PFSK-1 (cell line): ENCODE measurements around the gene GPRIN3.

Source experiments
- POLR2AphosphoS5 ChIP-seq: IDR thresholded peaks from 2 replicates; pipeline ENCODE4 v1.6.1; 2012; ENCODE audit warnings: low read depth, mild to moderate bottlenecking, control low read depth, low read length, moderate library complexity
- SIN3A ChIP-seq: IDR thresholded peaks from 2 replicates; pipeline ENCODE4 v1.6.1; 2012; ENCODE audit warnings: mild to moderate bottlenecking, low read length, moderate library complexity, borderline replicate concordance; ENCODE audit not compliant: insufficient read depth
- TAF1 ChIP-seq: IDR thresholded peaks from 2 replicates; pipeline ENCODE4 v1.6.1; 2012; ENCODE audit warnings: low read length, control low read depth, borderline replicate concordance; ENCODE audit not compliant: insufficient read depth
- TF ChIP-seq, protein P1 (sequence below), 2 experiments: IDR thresholded peaks; 2 replicates each; pipeline versions ENCODE4 v1.6.1 to v1.8.0; 2011 to 2012; ENCODE audit warnings: low read depth in 2 of 2, low read length in 2 of 2, control low read depth in 1 of 2, inconsistent platforms in 1 of 2, mild to moderate bottlenecking in 1 of 2, moderate library complexity in 1 of 2; ENCODE audit not compliant: insufficient read depth in 1 of 2

DNA sequence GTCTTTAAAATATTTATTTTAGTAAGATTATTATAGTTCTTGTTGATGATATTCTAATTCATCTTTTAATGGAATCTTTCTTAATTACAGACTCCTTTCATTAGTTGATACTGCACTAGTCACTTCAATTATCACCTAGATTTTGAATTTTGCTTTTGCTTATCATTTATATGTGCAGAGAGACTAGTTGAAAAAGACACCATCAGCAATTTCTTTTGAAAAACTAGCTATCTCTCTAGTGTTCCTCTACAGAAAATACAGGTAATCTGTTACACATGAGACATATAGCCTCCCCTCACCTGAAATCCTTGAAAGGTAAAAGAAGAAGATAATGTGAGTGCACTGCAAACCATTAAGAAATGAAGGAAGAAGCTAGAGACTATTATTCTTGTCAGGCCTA lies 31.3 kb downstream of the GPRIN3 start:
- TF ChIP-seq POLR2AphosphoS5 (no peak), SIN3A (no peak), TAF1 (no peak)
- TF ChIP-seq, protein P1, sequence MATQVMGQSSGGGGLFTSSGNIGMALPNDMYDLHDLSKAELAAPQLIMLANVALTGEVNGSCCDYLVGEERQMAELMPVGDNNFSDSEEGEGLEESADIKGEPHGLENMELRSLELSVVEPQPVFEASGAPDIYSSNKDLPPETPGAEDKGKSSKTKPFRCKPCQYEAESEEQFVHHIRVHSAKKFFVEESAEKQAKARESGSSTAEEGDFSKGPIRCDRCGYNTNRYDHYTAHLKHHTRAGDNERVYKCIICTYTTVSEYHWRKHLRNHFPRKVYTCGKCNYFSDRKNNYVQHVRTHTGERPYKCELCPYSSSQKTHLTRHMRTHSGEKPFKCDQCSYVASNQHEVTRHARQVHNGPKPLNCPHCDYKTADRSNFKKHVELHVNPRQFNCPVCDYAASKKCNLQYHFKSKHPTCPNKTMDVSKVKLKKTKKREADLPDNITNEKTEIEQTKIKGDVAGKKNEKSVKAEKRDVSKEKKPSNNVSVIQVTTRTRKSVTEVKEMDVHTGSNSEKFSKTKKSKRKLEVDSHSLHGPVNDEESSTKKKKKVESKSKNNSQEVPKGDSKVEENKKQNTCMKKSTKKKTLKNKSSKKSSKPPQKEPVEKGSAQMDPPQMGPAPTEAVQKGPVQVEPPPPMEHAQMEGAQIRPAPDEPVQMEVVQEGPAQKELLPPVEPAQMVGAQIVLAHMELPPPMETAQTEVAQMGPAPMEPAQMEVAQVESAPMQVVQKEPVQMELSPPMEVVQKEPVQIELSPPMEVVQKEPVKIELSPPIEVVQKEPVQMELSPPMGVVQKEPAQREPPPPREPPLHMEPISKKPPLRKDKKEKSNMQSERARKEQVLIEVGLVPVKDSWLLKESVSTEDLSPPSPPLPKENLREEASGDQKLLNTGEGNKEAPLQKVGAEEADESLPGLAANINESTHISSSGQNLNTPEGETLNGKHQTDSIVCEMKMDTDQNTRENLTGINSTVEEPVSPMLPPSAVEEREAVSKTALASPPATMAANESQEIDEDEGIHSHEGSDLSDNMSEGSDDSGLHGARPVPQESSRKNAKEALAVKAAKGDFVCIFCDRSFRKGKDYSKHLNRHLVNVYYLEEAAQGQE (IDR thresholded peaks at IDR 0.05; ENCODE audit: insufficient read depth in 1 of 2, low read depth in 2 of 2, low read length in 2 of 2) = no peak
